ENCODE measurements around the gene TFCP2L1. TPM values are rescaled to one million over a fixed set of nuclear protein-coding genes. Genes with fewer than 3 reads are reported as not detected.
"Not testable (repeated sequence)": the region's sequence is repeated elsewhere in the genome, so short reads cannot be mapped to it uniquely, and the experiment has no call there.

Gene TFCP2L1, protein sequence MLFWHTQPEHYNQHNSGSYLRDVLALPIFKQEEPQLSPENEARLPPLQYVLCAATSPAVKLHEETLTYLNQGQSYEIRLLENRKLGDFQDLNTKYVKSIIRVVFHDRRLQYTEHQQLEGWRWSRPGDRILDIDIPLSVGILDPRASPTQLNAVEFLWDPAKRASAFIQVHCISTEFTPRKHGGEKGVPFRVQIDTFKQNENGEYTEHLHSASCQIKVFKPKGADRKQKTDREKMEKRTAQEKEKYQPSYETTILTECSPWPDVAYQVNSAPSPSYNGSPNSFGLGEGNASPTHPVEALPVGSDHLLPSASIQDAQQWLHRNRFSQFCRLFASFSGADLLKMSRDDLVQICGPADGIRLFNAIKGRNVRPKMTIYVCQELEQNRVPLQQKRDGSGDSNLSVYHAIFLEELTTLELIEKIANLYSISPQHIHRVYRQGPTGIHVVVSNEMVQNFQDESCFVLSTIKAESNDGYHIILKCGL
- 6.5 and 12.3 TPM in 2 replicates for total RNA-seq

GRCh38 chr2:121284463-121285449, at the start of gene TFCP2L1:
TSS of gene TFCP2L1 (minus strand) at chr2:121285202. CDS start at chr2:121285109, 93 bp downstream.
- TF ChIP-seq, protein P1, sequence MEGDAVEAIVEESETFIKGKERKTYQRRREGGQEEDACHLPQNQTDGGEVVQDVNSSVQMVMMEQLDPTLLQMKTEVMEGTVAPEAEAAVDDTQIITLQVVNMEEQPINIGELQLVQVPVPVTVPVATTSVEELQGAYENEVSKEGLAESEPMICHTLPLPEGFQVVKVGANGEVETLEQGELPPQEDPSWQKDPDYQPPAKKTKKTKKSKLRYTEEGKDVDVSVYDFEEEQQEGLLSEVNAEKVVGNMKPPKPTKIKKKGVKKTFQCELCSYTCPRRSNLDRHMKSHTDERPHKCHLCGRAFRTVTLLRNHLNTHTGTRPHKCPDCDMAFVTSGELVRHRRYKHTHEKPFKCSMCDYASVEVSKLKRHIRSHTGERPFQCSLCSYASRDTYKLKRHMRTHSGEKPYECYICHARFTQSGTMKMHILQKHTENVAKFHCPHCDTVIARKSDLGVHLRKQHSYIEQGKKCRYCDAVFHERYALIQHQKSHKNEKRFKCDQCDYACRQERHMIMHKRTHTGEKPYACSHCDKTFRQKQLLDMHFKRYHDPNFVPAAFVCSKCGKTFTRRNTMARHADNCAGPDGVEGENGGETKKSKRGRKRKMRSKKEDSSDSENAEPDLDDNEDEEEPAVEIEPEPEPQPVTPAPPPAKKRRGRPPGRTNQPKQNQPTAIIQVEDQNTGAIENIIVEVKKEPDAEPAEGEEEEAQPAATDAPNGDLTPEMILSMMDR (conservative IDR thresholded peaks at IDR 0.05; ENCODE audit: low read depth, low read length): no peak
- no peak for DNase-seq (ENCODE audit: low read depth)
- H3K4me3 ChIP-seq (ENCODE audit: low read depth, low read length): peak within 1 kb of the TSS; percentile 81

DNA sequence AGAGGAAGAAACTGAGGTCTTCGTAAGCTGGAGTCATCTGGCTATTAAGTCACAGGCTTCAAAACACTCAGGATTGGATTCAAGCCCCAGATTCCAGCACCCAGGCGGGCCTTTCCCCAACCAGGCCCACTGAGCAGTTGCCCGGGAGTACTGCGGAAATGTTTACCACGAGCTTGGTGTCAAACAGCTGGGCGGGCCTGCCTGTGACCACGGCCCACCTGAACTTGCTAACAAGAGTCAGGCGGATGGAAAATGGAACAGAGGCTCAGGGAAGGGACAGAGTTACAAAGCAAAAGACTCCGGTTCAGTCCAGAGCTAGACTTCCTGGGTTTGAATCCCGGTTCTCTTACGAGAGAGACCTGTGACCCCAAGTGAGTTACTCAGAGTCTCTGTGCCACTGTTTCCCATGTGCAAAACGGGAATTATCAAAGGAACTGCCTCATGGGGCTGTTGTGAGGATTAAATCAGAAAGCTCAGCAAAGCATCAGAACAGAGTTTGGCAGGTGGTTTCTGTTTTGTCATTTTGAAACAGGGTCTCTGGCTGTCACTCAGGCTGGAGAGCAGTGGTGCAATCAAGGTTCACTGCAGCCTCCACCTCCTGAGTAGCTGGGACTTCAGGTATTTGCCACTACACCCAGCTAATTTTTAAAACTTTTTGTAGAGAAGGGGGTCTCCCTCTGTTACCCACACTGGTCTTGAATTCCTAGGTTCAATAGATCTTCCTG, 49.0 kb upstream of the TFCP2L1 start:
- no peak overlapping the region for H3K4me3 ChIP-seq (ENCODE audit: low read depth, low read length)
- TF ChIP-seq, protein P1 (conservative IDR thresholded peaks at IDR 0.05; ENCODE audit: low read depth, low read length): no peak
- DNase-seq (ENCODE audit: low read depth): no peak

- H3K4me3 ChIP-seq (ENCODE audit: low read depth, low read length): no peak overlapping the region
- TF ChIP-seq, protein P1 (conservative IDR thresholded peaks at IDR 0.05; ENCODE audit: low read depth, low read length): no peak
- DNase-seq (ENCODE audit: low read depth): no peak
Measured at GRCh38 chr2:121333231-121333630, 48.2 kb upstream of the TFCP2L1 start.

GRCh38 chr2:121331324-121331723, 46.3 kb upstream of the TFCP2L1 start:
- H3K4me3 ChIP-seq (ENCODE audit: low read depth, low read length); DNase-seq (ENCODE audit: low read depth): not testable (repeated sequence)

DNA sequence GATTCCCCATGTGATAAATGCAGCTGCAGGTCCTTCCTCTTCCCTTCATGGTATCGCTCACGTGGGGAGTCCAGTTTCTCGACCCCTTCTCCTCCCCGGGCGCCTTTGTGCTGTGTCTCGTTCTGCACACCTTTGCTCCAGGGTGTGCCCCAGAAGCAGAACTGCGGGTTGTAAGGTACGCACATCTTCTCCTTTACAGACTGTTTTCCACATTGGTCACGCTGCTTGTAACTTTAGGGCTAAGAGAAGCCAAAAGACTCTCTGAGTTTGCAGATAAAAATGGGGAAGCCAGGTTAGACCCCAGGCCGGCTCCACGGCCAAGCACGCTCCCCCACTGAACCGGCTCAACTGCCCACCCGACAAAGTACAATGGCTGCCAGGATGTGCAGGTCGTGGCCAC, 45.9 kb upstream of the TFCP2L1 start:
- no peak for DNase-seq (ENCODE audit: low read depth)
- TF ChIP-seq, protein P1 (conservative IDR thresholded peaks at IDR 0.05; ENCODE audit: low read depth, low read length): no peak
- no peak overlapping the region for H3K4me3 ChIP-seq (ENCODE audit: low read depth, low read length)

DNA sequence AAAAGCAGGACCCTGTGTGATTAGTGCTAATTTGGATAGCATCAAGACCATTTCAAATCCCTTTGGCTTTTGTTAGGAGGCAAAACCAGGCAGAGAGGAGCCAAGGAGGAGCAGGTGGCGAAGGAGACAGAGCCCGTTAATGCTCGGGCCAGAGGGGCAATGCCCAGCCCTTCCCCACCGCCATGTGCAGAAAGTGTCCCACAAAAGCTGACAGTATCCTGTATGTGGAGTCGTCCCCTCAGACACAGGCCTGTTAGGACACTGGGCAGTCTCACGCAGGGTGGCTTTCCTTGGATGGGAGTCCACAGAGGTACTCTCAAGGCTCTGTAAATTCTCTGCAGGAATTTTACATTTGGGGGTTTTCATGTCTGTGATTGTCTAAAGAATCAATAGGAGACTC, 44.8 kb upstream of the TFCP2L1 start:
- no peak for DNase-seq (ENCODE audit: low read depth)
- H3K4me3 ChIP-seq (ENCODE audit: low read depth, low read length): no peak overlapping the region
- TF ChIP-seq, protein P1 (conservative IDR thresholded peaks at IDR 0.05; ENCODE audit: low read depth, low read length): no peak
